ENCODE data around the gene ASPA.

- TF ChIP-seq EZH2 (IDR thresholded peaks at IDR 0.05; ENCODE audit: insufficient read depth, poor library complexity, severe bottlenecking) (no peak), EZH2phosphoT487 (IDR thresholded peaks at IDR 0.05; ENCODE audit: insufficient read depth, low read depth) (no peak)
Measured at GRCh38 chr17:3531266-3532101, 55.7 kb downstream of the ASPA start.
